Nephron (organoid): Measurements from ENCODE around the gene ALKBH2.

ENCODE experiments used
- H3K27ac Mint-ChIP-seq, 3 experiments: 2 replicates each; pipeline ENCODE4 v1.8.0; 2020; ENCODE audit warnings: mixed read lengths in 3 of 3, mild to moderate bottlenecking in 2 of 3, moderate library complexity in 1 of 3
- H3K27me3 Mint-ChIP-seq: 2 replicates; pipeline ENCODE4 v1.8.0; 2021; ENCODE audit warnings: low read depth, mild to moderate bottlenecking, moderate library complexity, mixed read lengths
- H3K36me3 Mint-ChIP-seq: 2 replicates; pipeline ENCODE4 v1.8.0; 2020; ENCODE audit warnings: low read depth, mixed read lengths
- H3K4me1 Mint-ChIP-seq: 2 replicates; pipeline ENCODE4 v1.8.0; 2020; ENCODE audit warnings: mixed read lengths
- H3K4me3 Mint-ChIP-seq, 3 experiments: 2 replicates each; pipeline ENCODE4 v1.8.0; 2020; ENCODE audit warnings: mild to moderate bottlenecking in 3 of 3, mixed read lengths in 3 of 3, moderate library complexity in 2 of 3
- H3K9me3 Mint-ChIP-seq: 2 replicates; pipeline ENCODE4 v1.8.0; 2020; ENCODE audit warnings: mixed read lengths
- CTCF ChIP-seq, 3 experiments: fragments of 200-600 bp; sonication (generic); IDR thresholded peaks; one replicate each; pipeline ENCODE4 v1.5.0; 2021; ENCODE audit warnings: antibody characterized with exemption in 3 of 3; ENCODE audit not compliant: unreplicated experiment in 3 of 3

The ALKBH2 gene

GRCh38 chr12:109125791-109126190, 32.5 kb upstream of the ALKBH2 start:
- H3K36me3 Mint-ChIP-seq = no peaks in the 10 kb centered on the region
- TF ChIP-seq CTCF (IDR thresholded peaks at IDR 0.05; ENCODE audit: unreplicated experiment in 3 of 3) = no peak
- peaks cover 14% of the 10 kb centered on the region for H3K4me1 Mint-ChIP-seq
- peaks cover 9% of the 10 kb centered on the region for H3K27me3 Mint-ChIP-seq
- H3K9me3 Mint-ChIP-seq = no peaks in the 10 kb centered on the region
- H3K27ac Mint-ChIP-seq = no peak overlapping the region
- no peak overlapping the region for H3K4me3 Mint-ChIP-seq

GRCh38 chr12:109124878-109125648, 31.8 kb upstream of the ALKBH2 start:
- H3K4me1 Mint-ChIP-seq = peaks cover 8% of the 10 kb centered on the region
- H3K27me3 Mint-ChIP-seq = peaks cover 9% of the 10 kb centered on the region
- H3K9me3 Mint-ChIP-seq = no peaks in the 10 kb centered on the region
- no peak overlapping the region for H3K27ac Mint-ChIP-seq
- no peak for TF ChIP-seq CTCF (IDR thresholded peaks at IDR 0.05; ENCODE audit: unreplicated experiment in 3 of 3)
- H3K36me3 Mint-ChIP-seq = no peaks in the 10 kb centered on the region
- H3K4me3 Mint-ChIP-seq = no peak overlapping the region

- no peak for TF ChIP-seq CTCF (IDR thresholded peaks at IDR 0.05; ENCODE audit: unreplicated experiment in 3 of 3)
- peaks cover 4% of the 10 kb centered on the region for H3K4me1 Mint-ChIP-seq
- H3K27ac Mint-ChIP-seq = no peak overlapping the region
- H3K27me3 Mint-ChIP-seq = peaks cover 3% of the 10 kb centered on the region
- no peak overlapping the region for H3K4me3 Mint-ChIP-seq
- no peaks in the 10 kb centered on the region for H3K36me3 Mint-ChIP-seq
- no peaks in the 10 kb centered on the region for H3K9me3 Mint-ChIP-seq
Observed at GRCh38 chr12:109121346-109121880, 28.1 kb upstream of the ALKBH2 start.

- no peak overlapping the region for H3K27ac Mint-ChIP-seq
- no peak overlapping the region for H3K4me3 Mint-ChIP-seq
Observed at GRCh38 chr12:109120557-109120956, 27.3 kb upstream of the ALKBH2 start.

GRCh38 chr12:109120095-109120494, 26.8 kb upstream of the ALKBH2 start:
- H3K9me3 Mint-ChIP-seq = no peaks in the 10 kb centered on the region
- no peaks in the 10 kb centered on the region for H3K36me3 Mint-ChIP-seq

More at GRCh38 chr12:109120557-109120956, 27.3 kb upstream of the ALKBH2 start:
- H3K9me3 Mint-ChIP-seq = no peaks in the 10 kb centered on the region
- H3K4me1 Mint-ChIP-seq = peaks cover 13% of the 10 kb centered on the region
- no peak for TF ChIP-seq CTCF (IDR thresholded peaks at IDR 0.05; ENCODE audit: unreplicated experiment in 3 of 3)
- no peaks in the 10 kb centered on the region for H3K27me3 Mint-ChIP-seq
- no peaks in the 10 kb centered on the region for H3K36me3 Mint-ChIP-seq

More at GRCh38 chr12:109120095-109120494, 26.8 kb upstream of the ALKBH2 start:
- TF ChIP-seq CTCF (IDR thresholded peaks at IDR 0.05; ENCODE audit: unreplicated experiment in 3 of 3) = no peak
- H3K27ac Mint-ChIP-seq = no peak overlapping the region
- no peaks in the 10 kb centered on the region for H3K27me3 Mint-ChIP-seq
- H3K4me3 Mint-ChIP-seq = no peak overlapping the region
- H3K4me1 Mint-ChIP-seq = peaks cover 17% of the 10 kb centered on the region
